ENCODE data around the gene CHST10.

Gene CHST10

GRCh38 chr2:100413571-100413970 is 3.9 kb downstream of the CHST10 start:
- DNase-seq: no peak

GRCh38 chr2:100412881-100413321 is 4.6 kb downstream of the CHST10 start:
- no peak for DNase-seq

GRCh38 chr2:100412466-100412865 is 5.0 kb downstream of the CHST10 start:
- DNase-seq: no peak

- DNase-seq: no peak
Measured at GRCh38 chr2:100411841-100412292, 5.6 kb downstream of the CHST10 start.

- DNase-seq: no peak
Measured at GRCh38 chr2:100409975-100410647, 7.4 kb downstream of the CHST10 start.

GRCh38 chr2:100409461-100409860 is 8.0 kb downstream of the CHST10 start:
- DNase-seq: no peak

- DNase-seq: no peak
Measured at GRCh38 chr2:100408941-100409340, 8.5 kb downstream of the CHST10 start.

GRCh38 chr2:100408104-100408503 is 9.4 kb downstream of the CHST10 start:
- no peak for DNase-seq

GRCh38 chr2:100407563-100407962 is 9.9 kb downstream of the CHST10 start:
- no peak for DNase-seq

GRCh38 chr2:100407073-100407472 is 10.4 kb downstream of the CHST10 start:
- no peak for DNase-seq

- no peak for DNase-seq
Measured at GRCh38 chr2:100406120-100406508, 11.4 kb downstream of the CHST10 start.

- DNase-seq: no peak
Measured at GRCh38 chr2:100405403-100406119, 11.9 kb downstream of the CHST10 start.

- no peak for DNase-seq
Measured at GRCh38 chr2:100404411-100404810, 13.1 kb downstream of the CHST10 start.

GRCh38 chr2:100403722-100404121 is 13.7 kb downstream of the CHST10 start:
- no peak for DNase-seq

- DNase-seq: no peak
Measured at GRCh38 chr2:100401268-100401667, 16.2 kb downstream of the CHST10 start.

GRCh38 chr2:100399714-100400113 is 17.8 kb downstream of the CHST10 start:
- no peak for DNase-seq

GRCh38 chr2:100397976-100398375 is 19.5 kb downstream of the CHST10 start:
- DNase-seq: no peak

GRCh38 chr2:100397118-100397860 is 20.2 kb downstream of the CHST10 start:
- no peak for DNase-seq

GRCh38 chr2:100396483-100396882 is 21.0 kb downstream of the CHST10 start:
- DNase-seq: no peak

- DNase-seq: no peak
Measured at GRCh38 chr2:100395532-100396350, 21.7 kb downstream of the CHST10 start.

GRCh38 chr2:100394111-100394641 is 23.3 kb downstream of the CHST10 start:
- DNase-seq: no peak

GRCh38 chr2:100393362-100393761 is 24.1 kb downstream of the CHST10 start:
- no peak for DNase-seq

- no peak for DNase-seq
Measured at GRCh38 chr2:100392715-100393114, 24.8 kb downstream of the CHST10 start.

Data from activated naive CD4-positive, alpha-beta T cell treated with Interleukin-2 at 50 U/mL for 16 hours (primary cell).